ENCODE data around the gene GAREM1. TPM values are rescaled to one million over a fixed set of nuclear protein-coding genes. Genes with fewer than 3 reads are reported as not detected.
"Not testable (repeated sequence)": the region's sequence is repeated elsewhere in the genome, so short reads cannot be mapped to it uniquely, and the experiment has no call there.

Gene GAREM1
- total RNA-seq, 1 experiment from 2014 or later, result 4.7 TPM

GRCh38 chr18:32238635-32239268 lies 231.9 kb downstream of the GAREM1 start:
- ChIA-PET CTCF (no interaction called here), POLR2A (no interaction called here)
- Histone ChIP-seq H3K4me1 (ENCODE audit: control insufficient read depth, insufficient read depth, low read length) (no peaks in the 10 kb centered on the region), H3K4me3 (ENCODE audit: low read depth in 2 of 2, low read length in 2 of 2) (no peak overlapping the region), H3K9me3 (ENCODE audit: control insufficient read depth, insufficient read depth, low read depth, low read length) (no peaks in the 10 kb centered on the region), H3K27me3 (ENCODE audit: control insufficient read depth, insufficient read depth, low read length) (no peaks in the 10 kb centered on the region; the same call in 1 of the 2 replicates), H3K36me3 (ENCODE audit: control insufficient read depth, insufficient read depth, low read length) (no peaks in the 10 kb centered on the region), H3K27ac (ENCODE audit: low read length) (no peak overlapping the region)
- in situ Hi-C loops (cut with HindIII; ENCODE audit: low pct_unique_long_range_greater_than_20kb, low sequenced_read_pairs), result no loop called here
- intact Hi-C loops (cut with micrococcal nuclease; ENCODE audit: unreplicated experiment), result no loop called here
- ATAC-seq (no peak), DNase-seq (ENCODE audit: low read depth, low spot score) (no peak)
- no TSS peak for BruUV-seq (replicated peaks)
- TF ChIP-seq REST (IDR thresholded peaks at IDR 0.05; ENCODE audit: insufficient read depth in 1 of 2, low read depth in 2 of 2, low read length in 1 of 2) (no peak), SIN3A (IDR thresholded peaks at IDR 0.05; ENCODE audit: borderline replicate concordance, insufficient read depth, low read depth, low read length) (no peak), CTCF (IDR thresholded peaks at IDR 0.05) (no peak), POLR2AphosphoS5 (IDR thresholded peaks at IDR 0.05; ENCODE audit: low read depth, low read length) (no peak), TCF7L2 (IDR thresholded peaks at IDR 0.05; ENCODE audit: low read depth, low read length) (no peak)

- BruUV-seq (replicated peaks), result no TSS peak
- Histone ChIP-seq H3K9me3 (ENCODE audit: control insufficient read depth, insufficient read depth, low read depth, low read length) (no peaks in the 10 kb centered on the region), H3K4me1 (ENCODE audit: control insufficient read depth, insufficient read depth, low read length) (no peaks in the 10 kb centered on the region), H3K4me3 (ENCODE audit: low read depth in 2 of 2, low read length in 2 of 2) (no peak overlapping the region), H3K27me3 (ENCODE audit: control insufficient read depth, insufficient read depth, low read length) (no peaks in the 10 kb centered on the region), H3K27ac (ENCODE audit: low read length) (no peak overlapping the region), H3K36me3 (ENCODE audit: control insufficient read depth, insufficient read depth, low read length) (no peaks in the 10 kb centered on the region)
- intact Hi-C loops (cut with micrococcal nuclease; ENCODE audit: unreplicated experiment) (no loop called here), in situ Hi-C loops (cut with HindIII; ENCODE audit: low pct_unique_long_range_greater_than_20kb, low sequenced_read_pairs) (no loop called here)
- TF ChIP-seq TCF7L2 (IDR thresholded peaks at IDR 0.05; ENCODE audit: low read depth, low read length) (no peak), POLR2AphosphoS5 (IDR thresholded peaks at IDR 0.05; ENCODE audit: low read depth, low read length) (no peak), CTCF (IDR thresholded peaks at IDR 0.05) (no peak), REST (IDR thresholded peaks at IDR 0.05; ENCODE audit: insufficient read depth in 1 of 2, low read depth in 2 of 2, low read length in 1 of 2) (no peak), SIN3A (IDR thresholded peaks at IDR 0.05; ENCODE audit: borderline replicate concordance, insufficient read depth, low read depth, low read length) (no peak)
- POLR2A ChIA-PET, result no interaction called here
- ATAC-seq (no peak), DNase-seq (ENCODE audit: low read depth, low spot score) (no peak)
- CTCF ChIA-PET, result no interaction called here
These were observed 233.6 kb downstream of the GAREM1 start for GRCh38 chr18:32237049-32237448.

- H3K4me3 ChIP-seq (ENCODE audit: low read depth in 2 of 2, low read length in 2 of 2); H3K27ac ChIP-seq (ENCODE audit: low read length); H3K4me1 ChIP-seq (ENCODE audit: control insufficient read depth, insufficient read depth, low read length); intact Hi-C loops (cut with micrococcal nuclease; ENCODE audit: unreplicated experiment); ATAC-seq; H3K27me3 ChIP-seq (ENCODE audit: control insufficient read depth, insufficient read depth, low read length); H3K9me3 ChIP-seq (ENCODE audit: control insufficient read depth, insufficient read depth, low read depth, low read length); BruUV-seq (replicated peaks); in situ Hi-C loops (cut with HindIII; ENCODE audit: low pct_unique_long_range_greater_than_20kb, low sequenced_read_pairs); H3K36me3 ChIP-seq (ENCODE audit: control insufficient read depth, insufficient read depth, low read length); DNase-seq (ENCODE audit: low read depth, low spot score); POLR2A ChIA-PET; CTCF ChIA-PET: not testable (repeated sequence)
These were observed 237.3 kb downstream of the GAREM1 start for GRCh38 chr18:32233348-32233747.

All from Panc1 (cell line).